Activated T-cell treated with anti-CD3 and anti-CD28 coated beads, Interleukin-2, amount 50 U/mL, for 48 hours (primary cell): ENCODE data around the gene PFN3.
A peak's percentile ranks its signal among the peaks of the same experiment; 100 is the strongest.
"Not testable (repeated sequence)": the region's sequence is repeated elsewhere in the genome, so short reads cannot be mapped to it uniquely, and the experiment has no call there.

Source experiments
- DNase-seq, 2 experiments: peaks; one replicate each; pipeline ENCODE4 v3.0.0-alpha.2; 2020

PFN3 gene

DNA sequence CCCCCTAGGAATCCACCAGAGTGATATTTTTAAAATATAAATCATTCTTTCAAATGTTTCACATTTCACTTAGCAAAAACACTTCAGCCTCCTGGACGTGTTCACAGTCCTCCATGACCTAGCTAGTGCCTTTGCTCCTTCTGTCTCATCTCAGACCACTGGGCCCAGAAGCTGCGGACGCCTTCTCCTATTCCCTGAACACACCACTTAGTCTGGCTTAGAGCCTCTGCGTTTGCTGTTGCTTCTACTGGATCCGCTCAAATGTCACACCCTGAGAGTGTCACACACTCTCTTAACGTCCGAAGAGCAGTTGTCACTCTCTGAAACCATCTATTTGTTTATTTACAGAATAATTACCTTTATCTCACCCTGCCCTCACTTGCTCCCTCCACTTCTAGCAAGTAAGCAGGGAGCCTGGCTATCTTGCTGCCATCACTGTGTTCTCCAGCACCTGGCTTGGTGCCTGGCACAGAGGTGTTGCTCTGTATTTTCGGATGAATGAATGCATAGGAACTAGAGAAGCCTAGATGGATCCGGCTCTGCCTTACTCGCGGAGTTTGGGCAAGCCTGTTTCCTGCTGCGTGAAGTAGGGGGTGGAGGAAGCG lies 24.8 kb upstream of the PFN3 start:
- DNase-seq, result no peak

DNA sequence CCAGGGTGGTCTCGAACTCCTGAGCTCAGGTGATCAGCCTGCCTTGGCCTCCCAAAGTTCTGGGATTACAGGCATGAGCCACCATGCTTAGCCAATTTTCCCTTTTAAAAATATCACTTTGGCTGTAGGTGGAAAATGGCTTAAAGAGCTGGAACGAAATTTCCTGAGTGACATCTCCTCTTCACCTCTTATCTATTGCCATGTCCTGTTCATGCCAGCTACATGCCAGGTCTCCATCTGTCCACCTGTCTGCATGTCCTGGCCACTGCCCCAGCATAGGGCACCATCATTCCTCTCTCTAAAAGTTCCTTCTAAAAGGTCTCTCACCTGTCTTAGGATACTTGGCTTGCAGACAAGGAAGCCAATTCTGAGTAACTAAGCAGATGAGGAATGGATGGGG lies 23.2 kb upstream of the PFN3 start:
- DNase-seq, result no peak

DNA sequence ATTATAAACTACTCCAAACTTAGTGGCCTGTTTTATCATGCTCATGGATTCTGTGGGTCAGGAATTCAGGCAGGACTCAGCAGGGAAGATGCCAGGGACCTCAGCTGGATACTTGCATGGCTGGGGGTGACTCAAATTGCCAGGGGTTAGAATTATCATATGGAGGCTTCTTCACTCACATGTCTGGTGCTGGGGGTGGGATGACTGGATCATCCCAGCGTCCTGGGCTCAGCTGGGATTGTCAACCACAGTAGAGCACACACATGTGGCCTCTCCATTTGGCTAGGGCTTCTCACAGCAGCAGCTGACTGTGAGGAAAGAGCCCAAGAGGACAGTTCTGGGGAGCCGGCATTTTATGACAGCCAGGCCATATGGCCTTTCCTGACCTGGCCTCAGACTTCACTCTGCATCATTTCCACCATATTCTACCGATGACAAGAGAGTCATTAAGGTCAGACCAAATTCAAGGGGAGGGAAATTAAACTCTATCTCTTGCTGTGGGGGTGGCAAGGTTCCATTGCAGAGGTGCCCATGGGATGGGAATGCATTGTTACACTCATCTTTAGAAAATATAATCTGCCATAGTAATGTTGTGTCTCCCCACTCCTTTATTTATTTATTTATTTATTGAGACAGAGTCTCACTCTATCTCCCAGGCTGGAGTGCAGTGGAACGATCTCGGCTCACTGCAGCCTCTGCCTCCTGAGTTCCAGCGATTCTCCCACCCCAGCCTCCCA lies 20.8 kb upstream of the PFN3 start:
- DNase-seq, result no peak

DNA sequence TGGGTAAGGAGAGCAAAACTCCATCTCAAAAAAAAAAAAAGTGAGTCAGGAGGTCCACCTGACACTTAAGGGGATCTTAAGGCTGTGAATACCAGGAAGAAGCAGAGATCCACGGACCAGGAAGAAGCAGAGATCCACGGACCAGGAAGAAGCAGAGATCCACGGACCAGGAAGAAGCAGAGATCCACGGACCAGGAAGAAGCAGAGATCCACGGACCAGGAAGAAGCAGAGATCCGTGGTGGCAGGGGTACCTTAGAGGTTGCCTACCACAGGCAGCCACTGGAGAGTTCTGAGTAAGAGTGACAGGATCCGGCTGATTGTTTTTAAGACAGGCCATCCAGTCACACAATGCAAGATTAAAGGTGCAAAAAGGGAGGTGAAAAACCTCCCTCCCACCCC lies 20.0 kb upstream of the PFN3 start:
- not testable (repeated sequence) for DNase-seq

DNA sequence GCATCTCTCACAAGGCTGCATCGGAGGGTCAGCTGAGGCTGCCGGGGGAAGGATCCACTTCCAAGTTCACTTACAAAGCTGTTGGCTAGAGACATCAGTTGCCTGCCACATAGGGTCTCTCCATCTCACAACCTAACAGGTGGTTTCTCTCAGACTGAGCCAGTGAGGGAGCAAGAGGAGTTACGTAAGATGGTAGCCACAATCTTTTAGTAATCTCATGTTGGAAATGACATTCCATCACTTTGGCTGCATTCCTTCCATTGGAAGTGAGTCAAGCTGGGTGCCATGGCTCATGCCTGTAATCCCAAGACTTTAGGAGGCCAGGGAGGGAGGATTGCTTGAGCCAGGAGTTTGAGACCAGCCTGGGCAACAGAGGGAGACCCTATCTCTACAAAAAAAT lies 18.6 kb upstream of the PFN3 start:
- DNase-seq, result no peak

DNA sequence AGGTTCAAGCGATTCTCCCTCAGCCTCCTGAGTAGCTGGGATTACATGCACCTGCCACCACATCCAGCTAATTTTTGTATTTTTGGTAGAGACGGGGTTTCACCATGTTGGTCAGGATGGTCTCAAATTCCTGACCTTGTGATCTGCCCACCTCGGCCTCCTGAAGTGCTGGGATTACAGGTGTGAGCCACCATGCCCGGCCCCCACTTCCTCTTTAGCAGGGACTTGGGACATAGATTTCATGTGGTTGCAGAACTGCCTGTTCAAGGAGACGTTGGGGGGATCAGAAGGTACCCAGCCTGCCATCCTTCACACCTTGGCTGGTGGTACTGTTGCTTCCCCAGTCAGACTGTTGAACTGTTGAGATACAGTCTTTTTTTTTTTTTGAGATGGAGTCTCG lies 16.6 kb upstream of the PFN3 start:
- DNase-seq, result not testable (repeated sequence)

DNA sequence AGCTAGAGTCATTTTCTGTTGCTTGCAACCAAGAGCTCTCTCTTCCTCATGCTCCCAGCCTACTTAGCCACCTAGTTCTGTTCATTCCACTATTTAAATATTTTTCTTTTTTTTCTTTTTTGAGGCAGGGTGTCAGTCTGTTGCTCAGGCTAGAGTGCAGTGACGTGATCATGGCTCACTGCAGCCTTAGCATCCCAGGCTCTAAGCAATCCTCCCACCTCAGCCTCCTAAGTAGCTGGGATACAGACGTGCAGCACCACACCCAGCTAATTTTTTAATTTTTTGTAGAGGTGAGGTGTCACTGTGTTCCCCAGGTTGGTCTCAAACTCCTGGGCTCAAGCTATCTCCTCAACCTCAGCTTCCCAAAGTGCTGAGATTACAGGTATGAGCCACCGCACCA lies 14.0 kb upstream of the PFN3 start:
- DNase-seq, result no peak

DNA sequence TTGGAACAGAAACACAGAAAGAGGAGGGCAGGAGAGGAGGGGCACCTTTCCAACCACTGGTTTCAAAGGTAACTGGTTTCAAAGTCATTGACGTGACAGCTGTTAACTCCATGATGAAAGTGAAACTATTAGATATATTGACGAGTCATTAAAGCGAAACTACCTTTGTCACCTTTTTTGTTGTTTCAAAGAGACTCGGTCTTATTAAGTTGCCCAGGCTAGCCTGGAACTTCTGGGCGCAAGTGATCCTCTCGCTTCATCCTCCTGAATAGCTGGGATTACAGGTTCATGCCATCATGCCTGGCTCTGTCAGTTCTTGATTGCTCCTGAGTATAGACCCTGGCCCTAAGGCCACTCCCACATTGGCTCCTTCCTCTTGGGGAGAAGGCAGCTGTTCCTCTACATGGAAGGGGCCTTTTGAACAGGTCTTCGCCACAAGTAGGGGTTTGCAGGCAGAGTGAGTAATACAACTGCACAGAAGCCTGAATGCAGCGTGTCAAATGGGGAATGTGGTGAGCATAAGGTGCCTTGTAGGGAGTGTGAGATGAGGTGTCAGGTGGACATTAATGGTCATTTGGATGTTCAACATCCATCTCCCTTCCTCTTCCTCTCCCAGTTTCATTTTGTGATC lies 12.3 kb upstream of the PFN3 start:
- peak; percentile 50 to 52 for DNase-seq

DNA sequence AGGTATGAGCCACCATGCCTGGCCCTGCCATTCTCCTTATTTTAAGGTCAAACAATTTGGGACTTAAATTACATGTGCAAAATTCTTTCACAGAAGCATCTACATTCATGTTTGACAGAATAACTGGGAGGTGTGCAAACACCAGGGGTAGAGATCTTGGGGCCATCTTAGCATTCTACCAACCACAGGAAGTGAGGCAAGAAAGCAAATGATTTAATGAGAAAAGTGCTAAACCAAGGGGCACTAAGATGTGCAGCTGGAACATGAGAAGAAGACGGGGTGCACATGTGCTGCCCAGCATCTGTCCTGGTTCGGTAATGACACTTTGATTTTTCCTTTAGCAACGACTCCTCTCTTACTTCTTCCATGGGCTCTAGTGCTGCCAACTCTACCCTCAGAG lies 10.1 kb upstream of the PFN3 start:
- DNase-seq, result no peak

DNA sequence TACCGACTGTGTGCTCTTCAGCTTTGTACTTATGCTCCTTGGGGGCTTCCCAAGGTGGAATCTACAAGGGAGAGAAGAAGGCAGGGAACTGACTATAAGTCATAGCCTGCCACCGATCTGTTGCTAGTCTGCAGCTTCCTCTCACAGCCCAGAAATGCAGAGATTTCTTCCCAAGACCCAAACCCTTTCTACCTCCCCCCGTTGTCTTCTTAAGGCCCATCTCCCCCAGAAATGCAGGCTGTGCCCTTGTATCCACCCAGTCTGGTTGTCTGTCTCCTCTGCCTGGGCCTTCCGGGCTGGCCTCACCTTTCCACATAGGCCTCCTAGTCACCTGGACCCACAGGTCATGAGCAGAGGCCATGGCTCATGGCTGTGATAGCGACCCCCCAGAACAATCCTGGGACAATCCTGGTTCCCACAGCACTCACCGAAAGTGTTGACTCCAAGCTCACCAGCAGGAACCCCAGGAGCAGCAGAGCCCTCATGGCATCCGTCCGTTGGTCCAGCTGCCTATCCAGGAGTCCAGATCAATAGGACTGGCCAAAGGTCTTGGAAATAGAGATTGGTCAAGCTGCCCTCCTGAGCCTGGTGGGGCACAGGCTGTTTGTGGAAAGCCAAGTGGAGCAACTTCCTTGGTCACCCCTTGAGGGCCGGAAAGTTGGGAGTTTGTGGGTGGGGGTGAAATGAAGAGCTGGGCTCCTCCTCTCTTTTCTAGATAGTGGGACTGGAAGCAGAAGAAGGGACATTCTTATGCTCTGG lies 8.8 kb upstream of the PFN3 start, which contains the start of gene F12:
TSS of gene F12 (minus strand) at position 522 of the 759 bp plus-strand sequence. CDS start at position 485, 37 bp downstream.
- no peak for DNase-seq

DNA sequence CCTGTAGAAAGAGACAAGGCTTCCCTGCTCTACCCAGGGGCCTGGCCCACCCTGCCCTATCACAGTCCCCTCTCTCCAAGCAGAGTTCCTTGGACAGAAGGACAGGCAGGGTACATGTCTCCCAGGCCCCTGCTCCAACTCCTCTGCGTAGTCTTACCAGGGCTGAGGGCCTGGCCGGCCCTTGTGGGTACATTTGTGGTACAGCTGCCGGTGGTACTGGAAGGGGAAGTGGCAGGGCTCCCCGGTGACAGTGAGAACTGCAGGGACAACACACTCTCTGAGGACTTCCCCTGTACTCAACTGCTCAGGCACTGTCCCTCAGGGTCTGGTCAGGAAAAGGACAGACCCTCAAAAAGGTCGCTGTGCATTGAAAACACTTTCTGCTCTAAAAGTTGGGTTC lies 5.3 kb upstream of the PFN3 start:
- no peak for DNase-seq

DNA sequence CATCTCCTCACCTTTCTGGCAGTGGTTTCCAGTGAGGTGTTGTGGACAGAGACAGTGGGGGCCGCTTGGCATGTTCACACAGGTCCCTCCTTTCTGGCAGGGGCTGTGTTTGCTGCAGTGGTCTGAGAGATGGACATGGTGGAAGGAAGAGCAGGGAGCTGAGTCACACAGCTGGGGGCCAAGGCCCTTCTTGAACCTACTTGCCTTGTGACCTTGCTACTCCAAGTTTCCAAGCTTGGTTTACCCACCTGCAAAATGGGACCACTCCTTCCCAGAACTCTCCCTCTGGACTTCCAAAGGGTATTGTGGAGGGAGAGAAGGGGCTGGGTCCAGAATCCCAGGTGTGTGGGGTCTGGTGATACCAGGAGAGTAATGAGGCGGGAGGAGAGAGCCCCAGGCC lies 4.9 kb upstream of the PFN3 start:
- no peak for DNase-seq

DNA sequence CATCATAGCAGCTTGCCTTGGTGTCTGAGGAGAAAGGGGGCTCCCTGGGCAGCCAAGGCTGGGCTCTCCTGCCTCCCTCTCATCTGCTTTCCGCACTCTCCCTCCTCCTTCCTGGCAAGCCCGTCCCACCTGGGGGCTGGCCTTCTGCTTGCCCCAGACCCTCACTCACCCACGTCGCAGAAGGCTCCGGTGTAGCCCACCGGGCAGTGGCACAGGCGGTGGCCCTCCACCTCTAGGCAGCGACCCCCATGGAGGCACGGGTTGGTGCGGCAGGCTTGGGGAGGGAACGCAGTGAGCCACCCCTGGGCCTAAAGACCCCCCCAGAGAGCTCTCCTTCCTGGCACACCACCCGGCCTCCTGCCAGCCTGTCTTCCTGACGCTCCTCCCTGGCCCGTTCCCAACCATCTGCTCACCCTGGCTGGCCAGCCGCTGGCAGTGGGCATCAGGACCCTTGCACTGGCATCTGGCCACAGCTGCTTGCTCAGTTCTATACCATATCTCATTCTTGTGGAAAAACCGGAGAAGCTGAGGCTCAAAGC lies 4.2 kb upstream of the PFN3 start:
- peak in 1 of 2 experiments; percentile 29 for DNase-seq

DNA sequence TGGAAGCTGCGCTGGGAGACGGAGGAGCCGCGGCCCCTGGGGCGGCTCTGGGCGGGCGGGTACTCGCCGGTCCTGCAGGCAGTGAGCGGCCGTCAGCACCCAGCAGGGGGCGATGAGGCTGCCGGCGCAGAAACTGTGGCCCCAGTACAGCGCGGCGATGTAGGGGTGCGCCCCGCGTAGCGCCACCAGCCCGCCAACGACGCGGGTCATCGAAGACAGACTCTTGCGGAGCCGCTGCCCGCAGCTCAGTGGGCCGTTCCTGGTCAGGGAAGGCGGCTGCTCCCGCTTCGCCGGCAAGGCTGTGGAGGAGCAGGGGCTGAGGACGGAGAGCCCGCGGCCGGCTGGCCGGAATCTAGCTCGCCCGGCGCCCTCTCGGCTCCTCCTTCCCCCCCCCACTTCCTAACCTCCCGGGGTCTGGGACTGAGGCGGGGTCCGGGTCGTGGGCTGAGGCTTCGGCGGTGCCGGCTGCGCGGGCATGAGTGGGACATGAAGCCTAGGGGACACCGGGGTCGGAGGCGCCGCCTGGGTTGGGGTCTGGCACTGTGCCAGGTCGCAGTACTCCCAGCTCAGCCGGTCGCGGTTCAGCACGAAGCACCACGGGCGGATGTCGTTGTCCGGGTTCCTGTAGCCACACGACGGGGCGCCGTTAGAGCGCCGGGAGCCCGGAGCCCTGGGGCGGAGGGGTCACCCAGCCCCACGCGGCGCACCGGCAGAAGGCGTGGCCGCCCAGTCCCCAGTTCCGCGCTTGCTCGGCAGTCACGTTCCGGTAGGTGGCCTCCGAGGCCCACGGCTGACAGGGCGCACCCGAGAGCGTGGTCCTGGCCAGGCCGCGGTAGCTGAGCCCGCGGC lies 3.6 kb upstream of the PFN3 start:
- DNase-seq, result peak; percentile 88 to 92

DNA sequence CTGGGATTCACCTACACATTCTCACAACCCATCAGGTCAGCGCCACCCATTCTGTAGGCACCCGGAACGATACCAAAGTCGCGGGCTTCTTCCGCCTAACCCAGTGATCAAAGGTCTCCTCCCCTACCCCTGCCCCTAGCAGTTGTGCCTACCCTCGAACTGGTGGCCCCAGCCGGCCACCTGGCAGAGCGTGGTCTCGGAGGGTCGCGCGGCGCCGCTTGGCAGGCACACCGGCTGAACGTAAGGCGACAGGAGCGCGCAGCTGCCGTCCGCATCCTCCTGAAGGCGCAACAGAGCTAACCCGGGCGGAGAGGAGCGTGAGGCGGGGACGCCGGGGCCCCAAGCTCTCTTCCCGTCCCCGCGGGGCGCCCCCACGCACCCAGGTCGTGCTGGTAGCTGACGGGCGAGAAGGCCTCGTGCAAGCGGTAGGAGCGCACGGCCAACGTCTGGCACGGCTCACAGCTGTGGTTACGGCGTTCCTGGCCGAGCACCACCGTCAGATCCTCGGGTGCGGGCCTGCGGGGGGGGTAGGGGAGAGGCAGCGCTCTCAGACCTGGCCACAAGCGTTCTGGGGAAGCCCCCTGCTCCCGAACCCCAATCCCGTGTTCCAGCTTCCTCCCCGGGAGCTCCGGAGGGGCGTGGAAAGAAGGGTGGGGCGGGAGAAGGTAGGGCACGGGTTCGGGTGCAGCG lies 2.8 kb upstream of the PFN3 start:
- no peak for DNase-seq

DNA sequence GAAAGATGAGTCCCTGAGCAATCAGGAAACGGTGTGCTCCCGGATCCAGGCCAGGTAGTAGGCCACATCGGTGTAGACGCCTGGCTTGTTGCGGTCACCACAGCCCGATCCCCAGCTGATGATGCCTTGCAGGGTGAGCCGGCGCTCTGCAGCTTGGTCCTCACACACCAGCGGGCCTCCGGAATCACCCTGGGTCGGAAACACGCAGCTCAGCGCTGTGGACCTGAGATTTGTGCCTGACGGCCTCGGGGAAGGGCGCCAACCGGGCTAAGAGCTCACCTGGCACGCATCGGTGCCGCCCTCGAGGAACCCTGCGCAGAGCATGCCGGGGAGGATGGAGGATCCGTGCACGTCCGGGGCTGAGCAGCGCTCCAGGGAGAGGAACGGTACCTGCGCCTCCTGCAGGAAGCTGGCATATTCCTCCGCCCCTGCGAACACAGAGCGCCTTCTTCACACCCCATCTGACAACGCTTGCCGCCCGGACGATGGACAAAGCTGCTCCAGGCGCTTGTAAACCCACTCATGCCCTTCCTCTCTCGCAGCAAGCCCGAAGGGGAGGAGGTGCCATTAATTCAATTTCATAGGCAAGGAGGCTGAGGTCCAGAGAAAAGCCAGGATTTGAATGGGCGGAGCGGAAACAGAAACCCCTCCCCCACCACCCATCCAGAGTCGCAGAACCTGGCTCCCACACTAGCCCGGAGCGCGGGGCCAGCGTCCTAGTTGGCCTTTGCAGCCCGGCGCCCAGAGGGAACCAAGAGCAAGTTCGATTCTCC lies 2.0 kb upstream of the PFN3 start:
- peak; percentile 78 to 84 for DNase-seq

DNA sequence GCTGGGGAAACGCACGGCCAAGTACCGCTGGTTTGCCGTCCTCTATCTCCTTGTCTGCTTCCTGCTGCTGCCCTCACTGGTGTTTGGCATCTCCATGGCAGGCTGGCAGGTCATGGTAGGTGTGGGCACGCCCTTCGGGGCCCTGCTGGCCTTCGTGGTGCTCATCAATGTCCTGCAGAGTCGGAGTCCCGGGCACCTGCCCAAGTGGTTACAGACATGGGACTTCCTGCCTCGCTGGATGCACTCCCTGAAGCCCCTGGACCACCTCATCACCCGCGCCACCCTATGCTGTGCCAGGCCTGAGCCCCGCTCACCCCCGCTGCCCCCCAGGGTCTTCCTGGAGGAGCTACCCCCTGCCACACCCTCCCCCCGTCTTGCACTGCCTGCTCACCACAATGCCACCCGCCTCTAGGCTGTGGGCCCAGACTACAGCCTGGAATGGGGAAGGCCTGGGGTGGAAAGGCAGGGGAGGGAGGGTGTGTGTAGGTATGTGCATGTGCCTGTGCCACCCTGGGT lies 2.5 kb downstream of the PFN3 start:
- no peak for DNase-seq

DNA sequence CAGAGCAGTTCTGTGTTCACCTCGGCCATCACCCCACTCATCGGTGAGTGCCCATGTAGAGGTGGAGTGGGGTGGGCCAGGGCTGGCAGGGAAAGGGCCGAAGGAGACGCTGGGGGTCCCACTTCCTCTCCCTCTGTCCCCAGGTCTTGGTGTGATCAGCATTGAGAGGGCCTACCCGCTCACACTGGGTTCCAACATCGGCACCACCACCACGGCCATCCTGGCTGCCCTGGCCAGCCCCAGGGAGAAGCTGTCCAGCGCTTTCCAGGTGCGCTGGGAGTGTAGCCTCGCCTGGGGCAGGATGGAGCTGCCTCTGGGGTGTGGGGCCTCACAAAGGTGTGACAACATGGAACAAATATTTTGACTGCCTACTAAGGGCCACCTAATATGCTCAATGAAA lies 3.7 kb downstream of the PFN3 start:
- DNase-seq, result no peak

DNA sequence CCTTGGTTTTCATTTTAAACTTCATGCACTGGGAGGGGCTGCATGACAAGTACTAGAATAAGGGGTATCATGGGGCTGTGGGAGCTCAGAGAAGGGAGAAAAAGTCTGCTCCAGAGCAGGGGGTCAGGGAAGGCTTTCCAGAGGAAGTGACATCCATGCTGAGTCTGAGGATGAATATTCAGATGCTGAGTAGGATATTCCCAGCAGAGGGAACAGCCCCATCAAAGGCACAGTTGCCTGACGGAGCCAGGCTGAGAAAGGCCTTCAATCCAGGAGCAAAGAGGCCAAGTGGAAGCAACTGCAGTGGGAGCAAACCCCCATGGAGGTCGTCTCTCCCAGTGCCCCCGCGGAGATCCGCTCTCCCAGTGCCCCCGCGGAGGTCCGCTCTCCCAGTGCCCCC lies 4.4 kb downstream of the PFN3 start:
- no peak for DNase-seq

DNA sequence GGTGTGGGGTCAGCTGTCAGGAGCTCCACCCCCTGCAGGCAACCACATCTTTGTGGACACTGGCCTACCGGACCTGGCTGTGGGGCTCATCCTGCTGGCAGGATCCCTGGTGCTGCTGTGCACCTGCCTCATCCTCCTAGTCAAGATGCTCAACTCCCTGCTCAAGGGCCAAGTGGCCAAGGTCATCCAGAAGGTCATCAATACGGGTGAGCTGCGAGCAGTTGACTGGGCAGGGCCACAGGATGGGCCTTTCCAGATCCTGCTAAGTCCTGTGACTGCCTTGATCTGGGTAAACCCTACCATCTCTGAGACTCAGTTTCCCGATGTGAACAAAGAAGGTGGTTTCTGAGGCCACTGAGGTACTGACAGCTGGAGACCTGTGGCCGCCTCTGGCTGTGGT lies 6.5 kb downstream of the PFN3 start:
- no peak for DNase-seq
